ENCODE data around the gene TMEM217.

TMEM217 gene

GRCh38 chr6:37243131-37243815 is 14.7 kb downstream of the TMEM217 start:
- no peak for DNase-seq

- no peak for DNase-seq
Measured at GRCh38 chr6:37242429-37243052, 15.4 kb downstream of the TMEM217 start.

- DNase-seq: no peak
Measured at GRCh38 chr6:37241775-37242428, 16.0 kb downstream of the TMEM217 start.

GRCh38 chr6:37241131-37241530 is 16.8 kb downstream of the TMEM217 start:
- no peak for DNase-seq

GRCh38 chr6:37239950-37240713 is 17.8 kb downstream of the TMEM217 start:
- DNase-seq: peak; percentile 37

GRCh38 chr6:37239526-37239925 is 18.4 kb downstream of the TMEM217 start:
- no peak for DNase-seq

- DNase-seq: no peak
Measured at GRCh38 chr6:37238381-37238780, 19.6 kb downstream of the TMEM217 start.

GRCh38 chr6:37237789-37238188 is 20.2 kb downstream of the TMEM217 start:
- no peak for DNase-seq

- DNase-seq: no peak
Measured at GRCh38 chr6:37236921-37237320, 21.0 kb downstream of the TMEM217 start.

GRCh38 chr6:37233541-37233940 is 24.4 kb downstream of the TMEM217 start:
- no peak for DNase-seq

GRCh38 chr6:37232430-37233017 is 25.4 kb downstream of the TMEM217 start:
- no peak for DNase-seq

GRCh38 chr6:37230104-37230503 is 27.8 kb downstream of the TMEM217 start:
- DNase-seq: no peak

- no peak for DNase-seq
Measured at GRCh38 chr6:37225350-37226169, 32.4 kb downstream of the TMEM217 start.

- no peak for DNase-seq
Measured at GRCh38 chr6:37222992-37223391, 35.0 kb downstream of the TMEM217 start.

GRCh38 chr6:37222125-37222967 is 35.6 kb downstream of the TMEM217 start:
- peak; percentile 44 for DNase-seq

GRCh38 chr6:37221585-37222124 is 36.3 kb downstream of the TMEM217 start:
- no peak for DNase-seq

- no peak for DNase-seq
Measured at GRCh38 chr6:37218511-37218910, 39.4 kb downstream of the TMEM217 start.

GRCh38 chr6:37218061-37218460 is 39.9 kb downstream of the TMEM217 start:
- DNase-seq: no peak

- DNase-seq: no peak
Measured at GRCh38 chr6:37212268-37212667, 45.7 kb downstream of the TMEM217 start.

GRCh38 chr6:37210313-37210968 is 47.5 kb downstream of the TMEM217 start:
- peak; percentile 56 for DNase-seq

Measured in activated CD4-positive, alpha-beta T cell treated with anti-CD3 and anti-CD28 coated beads for 1 hour (primary cell).